Neuronal stem cell (in vitro differentiated cells): ENCODE data around the gene RANGRF. TPM values are rescaled to one million over a fixed set of nuclear protein-coding genes. Genes with fewer than 3 reads are reported as not detected.

Source experiments
- DNase-seq: peaks from one replicate; pipeline ENCODE4 v3.0.0-alpha.2; 2013; ENCODE audit warnings: low spot score
- H2AFZ ChIP-seq: one replicate; pipeline ENCODE4 v1.6.1; 2013; ENCODE audit warnings: mild to moderate bottlenecking, low read length, inconsistent platforms
- H2AK5ac ChIP-seq: 2 replicates; pipeline ENCODE4 v1.6.1; 2013; ENCODE audit warnings: low read depth, mild to moderate bottlenecking, inconsistent platforms, low read length, moderate library complexity, mixed read lengths
- H2BK120ac ChIP-seq: 2 replicates; pipeline ENCODE4 v1.6.1; 2013; ENCODE audit warnings: low read depth, mild to moderate bottlenecking, inconsistent platforms, low read length, moderate library complexity, mixed read lengths
- H2BK12ac ChIP-seq: one replicate; pipeline ENCODE4 v1.6.1; 2013; ENCODE audit warnings: low read length, inconsistent platforms
- H2BK15ac ChIP-seq: 2 replicates; pipeline ENCODE4 v1.6.1; 2013; ENCODE audit warnings: mild to moderate bottlenecking, low read length, inconsistent platforms, mixed read lengths
- H2BK5ac ChIP-seq: one replicate; pipeline ENCODE4 v1.6.1; 2013; ENCODE audit warnings: inconsistent platforms, mild to moderate bottlenecking, low read length, moderate library complexity
- H3K14ac ChIP-seq: one replicate; pipeline ENCODE4 v1.6.1; 2013; ENCODE audit warnings: low read length, inconsistent platforms
- H3K18ac ChIP-seq: 2 replicates; pipeline ENCODE4 v1.6.1; 2013; ENCODE audit warnings: low read length, inconsistent platforms
- H3K23ac ChIP-seq: 2 replicates; pipeline ENCODE4 v1.6.1; 2013; ENCODE audit warnings: low read depth, mild to moderate bottlenecking, mixed read lengths, low read length, inconsistent platforms; ENCODE audit not compliant: poor library complexity
- H3K27ac ChIP-seq: replicated peaks from 3 replicates; pipeline ENCODE4 v1.5.1; 2013; ENCODE audit warnings: low read length, inconsistent platforms
- H3K27me3 ChIP-seq, 3 experiments: 2 replicates each; pipeline ENCODE4 v1.6.1; 2013; ENCODE audit warnings: low read length in 3 of 3, mild to moderate bottlenecking in 2 of 3, inconsistent platforms in 1 of 3, low read depth in 1 of 3, mixed read lengths in 1 of 3, moderate library complexity in 1 of 3; ENCODE audit not compliant: control insufficient read depth in 3 of 3, insufficient read depth in 3 of 3
- H3K36me3 ChIP-seq, 2 donors: replicated peaks in 1 of 2; 2 replicates each; pipeline ENCODE4 v1.6.1; 2013; ENCODE audit warnings: low read length in 2 of 2; ENCODE audit not compliant: control insufficient read depth in 2 of 2, insufficient read depth in 2 of 2
- H3K4ac ChIP-seq: 2 replicates; pipeline ENCODE4 v1.6.1; 2013; ENCODE audit warnings: inconsistent platforms, mild to moderate bottlenecking, low read length, moderate library complexity
- H3K4me1 ChIP-seq, 2 donors: 1 replicate in 1 of 2; 2 replicates in 1 of 2; pipeline ENCODE4 v1.6.1; 2013; ENCODE audit warnings: low read length in 2 of 2, low read depth in 1 of 2; ENCODE audit not compliant: control insufficient read depth in 2 of 2, insufficient read depth in 1 of 2
- H3K4me2 ChIP-seq: one replicate; pipeline ENCODE4 v1.6.1; 2013; ENCODE audit warnings: mild to moderate bottlenecking, low read length, inconsistent platforms; ENCODE audit not compliant: insufficient read depth, poor library complexity, severe bottlenecking
- H3K4me3 ChIP-seq, 2 donors: 2 replicates each; pipeline ENCODE4 v1.5.1; 2013; ENCODE audit warnings: low read length in 2 of 2, mild to moderate bottlenecking in 2 of 2, inconsistent platforms in 1 of 2, moderate library complexity in 1 of 2
- H3K79me1 ChIP-seq: one replicate; pipeline ENCODE4 v1.6.1; 2013; ENCODE audit warnings: low read depth, mild to moderate bottlenecking, inconsistent platforms, low read length, moderate library complexity
- H3K9ac ChIP-seq: one replicate; pipeline ENCODE4 v1.6.1; 2013; ENCODE audit warnings: mild to moderate bottlenecking, low read depth, low read length, inconsistent platforms; ENCODE audit not compliant: poor library complexity
- H3K9me3 ChIP-seq, 2 donors: replicated peaks in 1 of 2; 2 replicates each; pipeline versions ENCODE3 to v1.6.1; 2013; ENCODE audit warnings: low read length in 2 of 2, mild to moderate bottlenecking in 2 of 2, inconsistent platforms in 1 of 2, low read depth in 1 of 2, mixed read lengths in 1 of 2, moderate library complexity in 1 of 2; ENCODE audit not compliant: control insufficient read depth in 2 of 2, insufficient read depth in 1 of 2
- H4K8ac ChIP-seq: one replicate; pipeline ENCODE4 v1.6.1; 2013; ENCODE audit warnings: low read depth, mild to moderate bottlenecking, inconsistent platforms, low read length, moderate library complexity
- H4K91ac ChIP-seq: one replicate; pipeline ENCODE4 v1.6.1; 2013; ENCODE audit warnings: low read length, low read depth, mild to moderate bottlenecking, inconsistent platforms; ENCODE audit not compliant: poor library complexity
- WGBS, 2 donors: extraction: QIAGEN DNeasy Blood & Tissue Kit; methylation state at CpG; one replicate each; pipeline ENCODE4 v1.1.7; 2013; ENCODE audit warnings: missing lambda C conversion rate in 2 of 2, mixed read lengths in 1 of 2; ENCODE audit not compliant: insufficient read length in 2 of 2, insufficient replicate concordance in 1 of 2; ENCODE audit errors: extremely low coverage in 2 of 2; 5-methylcytosine and 5-hydroxymethylcytosine counted together
- small RNA-seq: library from polyadenylated mRNA; stranded (forward); fragments of <200 nt; extraction: miRNeasy Mini kit (QIAGEN cat#:217004); gene quantifications from one replicate; pipeline ENCODE3, GENCODE V24; 2013; ENCODE audit not compliant: insufficient read depth

The RANGRF gene

DNA sequence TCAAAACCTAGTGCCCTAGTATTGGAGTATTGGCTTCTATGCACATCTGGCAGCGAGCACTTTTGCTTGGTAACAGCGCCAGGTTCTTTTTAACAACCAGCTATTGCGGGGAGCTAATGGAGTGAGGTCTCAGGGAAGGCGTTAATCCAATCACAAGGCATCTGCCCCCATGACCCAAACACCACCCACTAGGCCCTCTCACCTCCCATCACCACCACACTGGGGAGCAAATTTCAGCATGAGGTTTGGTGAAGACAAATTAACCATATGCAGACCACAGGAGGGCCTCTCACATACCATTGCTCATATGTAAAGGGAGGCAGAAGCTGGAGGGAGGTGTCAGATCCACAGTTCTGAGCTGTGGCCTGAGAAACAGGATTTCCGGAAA lies 50.3 kb downstream of the RANGRF start:
- peaks cover 0 to 12% (median 0%) of the 10 kb centered on the region in 3 experiments for H3K27me3 ChIP-seq
- no peak overlapping the region for H4K8ac ChIP-seq
- H2BK15ac ChIP-seq, result no peak overlapping the region
- H3K9ac ChIP-seq, result no peak overlapping the region
- no peak for DNase-seq
- no peak overlapping the region for H2BK120ac ChIP-seq
- no peaks in the 10 kb centered on the region for H3K36me3 ChIP-seq
- H4K91ac ChIP-seq, result no peak overlapping the region
- no peak overlapping the region for H3K4me3 ChIP-seq
- H3K18ac ChIP-seq, result peak overlapping the region; percentile 5
- H3K27ac ChIP-seq, result no peak overlapping the region
- no CpG with 5 or more reads among the region's 5 CpGs for WGBS, 2 donors
- no peak overlapping the region for H3K4ac ChIP-seq
- no peak overlapping the region for H3K14ac ChIP-seq
- no peak overlapping the region for H2BK12ac ChIP-seq
- H3K79me1 ChIP-seq, result no peaks in the 10 kb centered on the region
- H3K4me2 ChIP-seq, result no peak overlapping the region
- H3K23ac ChIP-seq, result no peak overlapping the region
- H2AFZ ChIP-seq, result peak overlapping the region; percentile 21
- H3K9me3 ChIP-seq, result no peaks in the 10 kb centered on the region
- H2AK5ac ChIP-seq, result no peak overlapping the region
- peaks cover 12% of the 10 kb centered on the region in 2 donors for H3K4me1 ChIP-seq
- no peak overlapping the region for H2BK5ac ChIP-seq

DNA sequence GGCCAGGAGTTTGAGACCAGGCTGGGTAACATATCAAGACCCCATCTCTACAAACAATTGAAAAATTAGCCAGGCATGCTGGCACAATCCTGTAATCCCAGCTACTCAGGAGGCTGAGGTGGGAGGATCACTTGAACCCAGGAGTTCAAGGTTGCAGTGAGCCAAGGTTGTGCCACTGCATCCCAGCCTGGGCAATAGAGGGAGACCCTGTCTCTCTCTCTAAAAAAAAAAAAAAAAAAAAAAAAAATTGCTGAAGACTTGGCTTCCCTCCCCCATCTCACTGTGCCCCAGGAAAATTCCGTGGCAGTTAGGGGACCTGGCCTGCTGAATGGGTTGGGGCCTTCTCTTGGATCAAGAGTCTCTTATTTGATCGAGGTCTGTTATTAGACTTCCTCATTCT lies 51.1 kb downstream of the RANGRF start, which contains the start of gene ODF4:
ODF4 (plus strand) TSS at position 301 of the 400 bp plus-strand sequence. CDS start 212 bp downstream, outside the sequence.
- H3K23ac ChIP-seq, result no peak within 1 kb of the TSS
- H2BK12ac ChIP-seq, result no peak within 1 kb of the TSS
- H3K4me3 ChIP-seq, result no peak within 1 kb of the TSS
- H3K18ac ChIP-seq, result peak within 1 kb of the TSS; percentile 9
- peaks cover 12% of the 10 kb centered on the region in 2 donors for H3K4me1 ChIP-seq
- no peaks in the 10 kb centered on the region for H3K9me3 ChIP-seq
- H3K79me1 ChIP-seq, result no peaks in the 10 kb centered on the region
- no peak within 1 kb of the TSS for H3K4me2 ChIP-seq
- no peaks in the 10 kb centered on the region for H3K36me3 ChIP-seq
- WGBS, 2 donors, result no CpG with 5 or more reads among the region's 2 CpGs
- no peak within 1 kb of the TSS for H3K14ac ChIP-seq
- H2BK120ac ChIP-seq, result no peak within 1 kb of the TSS
- no peak for DNase-seq
- H4K91ac ChIP-seq, result no peak within 1 kb of the TSS
- H3K27me3 ChIP-seq, result peaks cover 0 to 12% (median 0%) of the 10 kb centered on the region in 3 experiments
- H3K27ac ChIP-seq, result no peak within 1 kb of the TSS
- H2AFZ ChIP-seq, result peak within 1 kb of the TSS; percentile 21
- no peak within 1 kb of the TSS for H2AK5ac ChIP-seq
- H3K4ac ChIP-seq, result no peak within 1 kb of the TSS
- H3K9ac ChIP-seq, result no peak within 1 kb of the TSS
- H2BK5ac ChIP-seq, result no peak within 1 kb of the TSS
- no peak within 1 kb of the TSS for H4K8ac ChIP-seq
- H2BK15ac ChIP-seq, result no peak within 1 kb of the TSS

Small RNAs within 50 kb of the gene (small RNA-seq; reads per million reads assigned to genes)
- gene RF00265, result not detected
